Erythroblast (primary cell): ENCODE results near the gene SEC62.

Experiments used
- DNase-seq, 2 experiments: peaks; one replicate each; lab custom pipeline; 2025; lab: John Stamatoyannopoulos, UW
- GATA1 ChIP-seq: IDR thresholded peaks from 2 replicates; pipeline ENCODE4 v1.6.1; 2011; ENCODE audit warnings: low read depth, mild to moderate bottlenecking, control low read depth, low read length, moderate library complexity
- POLR2A ChIP-seq: IDR thresholded peaks from 2 replicates; pipeline ENCODE4 v1.6.1; 2011; ENCODE audit warnings: mild to moderate bottlenecking, low read length

SEC62 gene

DNA sequence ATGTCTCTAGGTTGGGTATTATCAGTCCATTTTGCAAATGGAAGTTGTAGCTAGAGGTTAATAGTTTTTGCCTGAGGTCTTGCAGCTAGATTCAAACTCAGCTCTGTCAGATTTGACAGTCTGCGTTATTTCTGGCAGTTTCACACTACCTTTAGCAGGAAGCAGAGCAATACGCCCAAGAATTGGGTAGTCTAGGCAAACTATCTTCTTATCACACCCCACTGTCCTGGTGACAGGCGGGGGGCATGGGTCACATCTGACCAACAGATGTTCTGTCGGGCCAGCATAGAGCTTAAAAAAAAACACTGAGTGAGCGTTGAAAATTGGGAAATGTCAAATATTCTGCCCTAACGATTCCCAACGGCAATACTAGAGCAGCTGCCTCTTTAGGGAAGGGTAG lies 76.9 kb downstream of the SEC62 start:
- TF ChIP-seq GATA1: no peak
- TF ChIP-seq POLR2A: no peak
- DNase-seq: no peak

DNA sequence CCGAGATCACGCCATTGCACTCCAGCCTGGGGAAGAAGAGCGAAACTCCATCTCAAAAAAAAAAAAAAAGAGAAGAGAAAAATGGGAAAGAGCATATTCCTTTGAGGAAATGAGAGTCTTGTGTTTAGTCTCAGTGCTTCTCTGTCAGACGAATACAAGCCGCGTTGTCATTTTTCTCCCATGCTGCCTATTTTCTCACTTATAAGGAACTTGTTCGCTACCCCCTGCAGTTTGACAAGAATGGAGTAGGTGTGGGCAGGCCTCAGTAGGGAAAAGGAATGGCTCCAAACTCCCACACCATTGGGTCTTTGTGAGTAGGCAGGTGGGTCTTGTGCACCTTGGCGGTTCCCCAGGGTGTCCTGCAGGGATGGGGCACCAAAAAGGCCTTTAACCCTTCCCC lies 77.7 kb downstream of the SEC62 start:
- no peak for DNase-seq
- TF ChIP-seq GATA1 (no peak), POLR2A (no peak)

DNA sequence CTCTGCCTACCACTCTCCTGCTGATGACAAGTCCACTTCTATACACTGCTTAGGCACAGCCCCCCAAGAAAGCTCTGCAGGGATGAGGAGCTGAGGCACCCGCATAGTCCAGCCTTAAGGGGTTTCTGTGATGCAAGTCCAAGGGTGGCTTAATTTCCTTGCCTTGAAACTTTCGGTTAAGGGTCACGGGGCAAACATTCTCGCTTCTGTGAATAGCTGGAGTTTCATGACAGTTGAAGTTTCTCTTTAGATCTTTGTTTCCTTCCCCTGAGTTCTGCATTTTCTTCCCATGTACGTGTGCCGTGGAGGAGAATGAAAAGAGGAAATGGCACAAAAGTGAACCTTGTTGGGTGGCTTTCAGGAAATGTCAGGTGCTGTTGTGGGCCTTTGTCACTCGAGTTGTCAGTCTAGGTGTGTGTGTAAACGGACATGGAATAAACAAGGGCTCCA lies 78.2 kb downstream of the SEC62 start:
- TF ChIP-seq GATA1 (no peak), POLR2A (no peak)
- DNase-seq: no peak

DNA sequence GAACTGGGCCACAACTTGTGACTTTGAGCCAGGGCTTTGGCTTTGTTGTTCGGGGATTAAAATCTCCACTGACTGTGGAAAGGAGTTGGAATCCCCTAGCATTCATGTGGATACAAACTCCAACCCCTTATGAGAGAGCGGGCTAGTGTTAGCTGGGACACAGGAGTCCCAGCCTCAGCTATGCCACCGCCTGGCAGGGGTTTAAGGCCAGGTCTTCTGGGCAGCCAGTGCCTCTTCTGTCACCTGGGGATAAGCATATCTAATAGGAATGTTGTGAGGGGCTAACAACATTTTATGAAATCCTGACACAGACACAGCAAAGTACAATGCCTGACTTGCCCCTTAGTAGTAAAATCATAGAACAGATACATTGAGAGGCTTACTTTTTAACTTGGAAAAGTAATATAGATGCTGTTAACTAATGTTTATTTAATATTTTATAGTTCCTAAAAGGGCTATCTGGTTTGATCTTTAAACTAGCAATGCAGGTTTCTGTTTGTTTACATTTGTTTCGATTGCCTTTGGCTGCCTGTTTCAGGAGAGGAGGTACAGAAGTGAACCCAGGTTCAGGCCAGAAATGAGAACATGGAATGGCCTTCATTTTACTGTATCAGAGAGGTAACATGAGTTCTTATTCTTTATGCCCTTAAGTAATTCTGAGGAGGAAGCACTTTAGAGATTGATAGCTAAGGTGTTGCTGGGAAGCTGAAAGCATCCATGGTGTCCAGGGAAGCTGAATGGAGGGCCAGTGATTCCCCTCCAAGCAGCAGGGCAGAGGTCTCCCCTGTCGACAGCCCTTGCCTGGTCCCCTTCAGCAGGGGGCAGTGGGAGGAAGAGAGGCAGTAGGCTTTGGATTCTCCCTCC lies 79.9 kb downstream of the SEC62 start:
- no peak for DNase-seq
- no peak for TF ChIP-seq POLR2A

DNA sequence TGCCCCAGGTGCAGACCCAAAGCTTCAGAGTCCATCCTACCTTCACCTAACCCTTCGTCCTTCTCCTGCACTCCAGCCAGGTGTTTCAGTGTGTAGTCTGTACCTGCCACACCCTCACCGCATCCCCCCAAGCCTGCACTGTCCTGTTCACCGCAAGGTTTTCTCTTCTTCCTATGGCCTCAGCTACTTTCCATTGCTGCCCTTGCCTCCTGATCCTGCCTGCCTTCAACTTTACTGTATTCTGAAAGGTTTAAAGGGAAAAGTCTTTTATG lies 80.5 kb downstream of the SEC62 start:
- DNase-seq: no peak
- TF ChIP-seq GATA1 (no peak), POLR2A (no peak)
